HEK293 (cell line): Measurements from ENCODE around the gene BRCA1.
A peak's percentile ranks its signal among the peaks of the same experiment; 100 is the strongest.

Experiments
- ATF2 ChIP-seq: fragments of 450-650 bp; formaldehyde crosslinking; IDR thresholded peaks from 2 replicates; pipeline ENCODE4 v1.5.1; 2016; ENCODE audit warnings: missing biosample characterization, missing genetic modification characterization, low read depth
- BCL11B ChIP-seq: fragments of 450-650 bp; formaldehyde crosslinking; IDR thresholded peaks from 2 replicates; pipeline ENCODE4 v1.5.1; 2016; ENCODE audit warnings: low read depth, missing biosample characterization, missing genetic modification characterization
- EGR2 ChIP-seq: fragments of 450-650 bp; formaldehyde crosslinking; IDR thresholded peaks from 2 replicates; pipeline ENCODE4 v1.5.1; 2016; ENCODE audit warnings: low read depth, missing biosample characterization, missing genetic modification characterization
- FEZF1 ChIP-seq: fragments of 450-650 bp; formaldehyde crosslinking; IDR thresholded peaks from 2 replicates; pipeline ENCODE4 v1.5.1; 2016; ENCODE audit warnings: missing biosample characterization, missing genetic modification characterization
- GLI4 ChIP-seq: fragments of 450-650 bp; formaldehyde crosslinking; IDR thresholded peaks from 2 replicates; pipeline ENCODE4 v1.5.1; 2016; ENCODE audit warnings: missing biosample characterization, missing genetic modification characterization
- KLF16 ChIP-seq: fragments of 450-650 bp; formaldehyde crosslinking; IDR thresholded peaks from 2 replicates; pipeline ENCODE4 v1.5.1; 2017; ENCODE audit warnings: missing biosample characterization, missing genetic modification characterization
- RBAK ChIP-seq: fragments of 450-650 bp; formaldehyde crosslinking; IDR thresholded peaks from 2 replicates; pipeline ENCODE4 v1.5.1; 2016; ENCODE audit warnings: missing biosample characterization, missing genetic modification characterization
- SP7 ChIP-seq: fragments of 450-650 bp; formaldehyde crosslinking; IDR thresholded peaks from 2 replicates; pipeline ENCODE4 v1.5.1; 2016; ENCODE audit warnings: missing biosample characterization, missing genetic modification characterization
- ZBTB11 ChIP-seq: fragments of 450-650 bp; formaldehyde crosslinking; conservative IDR thresholded peaks from 2 replicates; pipeline ENCODE4 v1.5.1; 2016; ENCODE audit warnings: low read depth, missing biosample characterization, missing genetic modification characterization
- ZBTB20 ChIP-seq: fragments of 450-650 bp; formaldehyde crosslinking; IDR thresholded peaks from 2 replicates; pipeline ENCODE4 v1.5.1; 2016; ENCODE audit warnings: missing biosample characterization, missing genetic modification characterization
- ZBTB48 ChIP-seq: fragments of 450-650 bp; formaldehyde crosslinking; IDR thresholded peaks from 2 replicates; pipeline ENCODE4 v1.5.1; 2016; ENCODE audit warnings: missing biosample characterization, missing genetic modification characterization
- ZFP3 ChIP-seq: fragments of 450-650 bp; formaldehyde crosslinking; IDR thresholded peaks from 2 replicates; pipeline ENCODE4 v1.5.1; 2016; ENCODE audit warnings: low read depth, missing biosample characterization, missing genetic modification characterization
- ZNF10 ChIP-seq: fragments of 450-650 bp; formaldehyde crosslinking; IDR thresholded peaks from 2 replicates; pipeline ENCODE4 v1.5.1; 2017; ENCODE audit warnings: missing biosample characterization, missing genetic modification characterization
- ZNF18 ChIP-seq: fragments of 450-650 bp; formaldehyde crosslinking; IDR thresholded peaks from 2 replicates; pipeline ENCODE4 v1.5.1; 2016; ENCODE audit warnings: missing biosample characterization, missing genetic modification characterization
- ZNF248 ChIP-seq: fragments of 450-650 bp; formaldehyde crosslinking; IDR thresholded peaks from 2 replicates; pipeline ENCODE4 v1.5.1; 2017; ENCODE audit warnings: missing biosample characterization, missing genetic modification characterization
- ZNF266 ChIP-seq: fragments of 450-650 bp; formaldehyde crosslinking; IDR thresholded peaks from 2 replicates; pipeline ENCODE4 v1.5.1; 2016; ENCODE audit warnings: missing biosample characterization, missing genetic modification characterization, low read depth
- ZNF280D ChIP-seq: fragments of 450-650 bp; formaldehyde crosslinking; IDR thresholded peaks from 2 replicates; pipeline ENCODE4 v1.5.1; 2016; ENCODE audit warnings: missing biosample characterization, missing genetic modification characterization
- ZNF292 ChIP-seq: fragments of 450-650 bp; formaldehyde crosslinking; IDR thresholded peaks from 2 replicates; pipeline ENCODE4 v1.5.1; 2016; ENCODE audit warnings: low read depth, missing biosample characterization, missing genetic modification characterization, borderline replicate concordance
- ZNF366 ChIP-seq: fragments of 450-650 bp; formaldehyde crosslinking; conservative IDR thresholded peaks from 2 replicates; pipeline ENCODE4 v1.5.1; 2016; ENCODE audit warnings: missing biosample characterization, missing genetic modification characterization
- ZNF404 ChIP-seq: fragments of 450-650 bp; formaldehyde crosslinking; IDR thresholded peaks from 2 replicates; pipeline ENCODE4 v1.5.1; 2017; ENCODE audit warnings: missing biosample characterization, missing genetic modification characterization
- ZNF488 ChIP-seq: fragments of 450-650 bp; formaldehyde crosslinking; IDR thresholded peaks from 2 replicates; pipeline ENCODE4 v1.5.1; 2016; ENCODE audit warnings: missing biosample characterization, missing genetic modification characterization
- ZNF521 ChIP-seq: fragments of 450-650 bp; formaldehyde crosslinking; IDR thresholded peaks from 2 replicates; pipeline ENCODE4 v1.5.1; 2017; ENCODE audit warnings: missing biosample characterization, mild to moderate bottlenecking, missing genetic modification characterization
- ZNF548 ChIP-seq: fragments of 450-650 bp; formaldehyde crosslinking; IDR thresholded peaks from 2 replicates; pipeline ENCODE4 v1.5.1; 2016; ENCODE audit warnings: missing biosample characterization, missing genetic modification characterization
- ZNF561 ChIP-seq: fragments of 450-650 bp; IDR thresholded peaks from 2 replicates; pipeline ENCODE4 v1.5.1; 2018; ENCODE audit warnings: missing biosample characterization, missing genetic modification characterization, borderline replicate concordance
- ZNF629 ChIP-seq: fragments of 450-650 bp; formaldehyde crosslinking; IDR thresholded peaks from 2 replicates; pipeline ENCODE4 v1.5.1; 2017; ENCODE audit warnings: missing biosample characterization, missing genetic modification characterization
- ZNF658 ChIP-seq: fragments of 450-650 bp; formaldehyde crosslinking; IDR thresholded peaks from 2 replicates; pipeline ENCODE4; 2016; ENCODE audit warnings: missing biosample characterization, missing genetic modification characterization
- ZNF692 ChIP-seq: fragments of 450-650 bp; formaldehyde crosslinking; IDR thresholded peaks from 2 replicates; pipeline ENCODE4 v1.5.1; 2016; ENCODE audit warnings: missing biosample characterization, missing genetic modification characterization
- ZNF785 ChIP-seq: fragments of 450-650 bp; formaldehyde crosslinking; IDR thresholded peaks from 2 replicates; pipeline ENCODE4 v1.5.1; 2016; ENCODE audit warnings: missing biosample characterization, missing genetic modification characterization

The BRCA1 gene

GRCh38 chr17:43020789-43021740, 104.1 kb downstream of the BRCA1 start (continued):
- TF ChIP-seq ZNF18 (tag by site-specific recombination) (no peak), KLF16 (tag by site-specific recombination) (peak; percentile 38; the same call in 1 of the 2 replicates), ZNF10 (tag by site-specific recombination) (no peak), ZNF292 (no peak), ZBTB48 (tag by site-specific recombination) (no peak), BCL11B (no peak), RBAK (tag by site-specific recombination) (no peak), ZBTB20 (tag by site-specific recombination) (no peak), ZNF521 (tag by site-specific recombination) (no peak), SP7 (tag by site-specific recombination) (peak; percentile 69; the same call in 1 of the 2 replicates), ZNF658 (tag by site-specific recombination) (no peak), EGR2 (tag by site-specific recombination) (no peak), ZFP3 (tag by site-specific recombination) (no peak), ZNF488 (tag by site-specific recombination) (no peak), FEZF1 (tag by site-specific recombination) (no peak), ZNF692 (tag by site-specific recombination) (peak; percentile 87), ZNF404 (no peak), ZNF785 (tag by site-specific recombination) (no peak), ZNF366 (tag by site-specific recombination) (0 out of 2 replicates have a peak, but pooled peaks have one; percentile 8), ZNF248 (no peak), ZNF629 (no peak), GLI4 (tag by site-specific recombination) (no peak), ZNF548 (tag by site-specific recombination) (no peak), ATF2 (tag by site-specific recombination) (no peak), ZNF280D (tag by site-specific recombination) (no peak), ZNF561 (tag by site-specific recombination) (0 out of 2 replicates have a peak, but pooled peaks have one; percentile 23), ZNF266 (tag by site-specific recombination) (no peak), ZBTB11 (tag by site-specific recombination) (0 out of 2 replicates have a peak, but pooled peaks have one; percentile 7)
